Muscle of arm (tissue), 12 donors: Measurements from ENCODE around the gene SAMMSON. TPM values are rescaled to one million over a fixed set of nuclear protein-coding genes. Genes with fewer than 3 reads are reported as not detected.
A peak's percentile ranks its signal among the peaks of the same experiment; 100 is the strongest.

ENCODE experiments used
- DNase-seq: peaks from one replicate; pipeline ENCODE4 v3.0.0-alpha.2; 2013
- polyA plus RNA-seq, 12 donors: library from polyadenylated mRNA; unstranded; fragments of 120-200 nt; gene quantifications; one replicate each; pipeline ENCODE4 v1.2.1, GENCODE V29; 2013; ENCODE audit not compliant: insufficient read length in 12 of 12

Gene SAMMSON
- polyA plus RNA-seq, 12 donors, result 0.11 to 0.26 (median 0.19) TPM; not detected in 7

DNA sequence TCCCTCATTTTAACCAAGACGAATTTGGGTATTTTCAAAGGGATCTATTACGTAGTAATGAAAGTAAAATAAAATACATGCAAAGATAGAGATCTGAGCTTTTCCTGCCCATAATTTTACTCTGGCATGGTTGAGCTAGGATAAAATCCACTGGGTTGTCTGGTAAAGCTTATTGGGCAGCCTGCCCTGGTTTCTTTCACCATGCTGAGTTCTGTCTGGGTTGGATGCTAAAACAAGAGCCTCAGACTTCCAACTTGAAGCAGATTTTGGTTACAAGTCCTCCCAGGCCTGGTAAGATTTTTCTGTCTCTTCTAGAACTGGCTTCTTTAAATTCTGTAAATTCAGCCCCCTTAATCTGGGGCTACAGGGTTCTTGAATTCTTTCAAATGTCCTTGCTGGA lies 86.8 kb downstream of the SAMMSON start:
- no peak for DNase-seq

DNA sequence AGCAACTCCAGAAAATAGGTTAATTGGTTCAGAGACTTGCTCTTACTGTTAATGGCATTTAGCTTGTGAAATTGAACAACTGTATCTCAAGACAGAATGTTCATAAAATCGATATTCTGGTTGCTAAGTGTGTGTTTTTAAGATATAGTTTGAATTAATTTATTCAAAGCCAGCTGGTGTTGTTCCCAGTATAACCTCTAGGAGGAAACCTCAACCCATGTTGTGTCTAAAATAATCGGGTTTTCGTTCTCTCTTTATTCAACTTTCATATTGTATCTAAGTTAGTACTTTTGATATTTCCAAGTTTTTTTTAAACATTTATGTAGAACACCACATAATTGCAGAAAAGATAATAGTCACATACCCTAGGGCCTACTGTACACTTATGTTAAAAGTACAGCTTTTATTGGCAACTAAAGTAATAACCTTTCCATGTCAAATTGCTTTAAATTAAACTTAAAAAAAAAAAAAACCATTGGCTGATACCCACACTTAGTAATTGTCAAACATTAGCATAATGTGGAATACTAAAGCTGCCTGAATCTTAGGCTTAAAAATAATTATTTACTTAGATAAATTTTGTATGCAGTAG lies 90.9 kb downstream of the SAMMSON start:
- DNase-seq, result peak; percentile 43

DNA sequence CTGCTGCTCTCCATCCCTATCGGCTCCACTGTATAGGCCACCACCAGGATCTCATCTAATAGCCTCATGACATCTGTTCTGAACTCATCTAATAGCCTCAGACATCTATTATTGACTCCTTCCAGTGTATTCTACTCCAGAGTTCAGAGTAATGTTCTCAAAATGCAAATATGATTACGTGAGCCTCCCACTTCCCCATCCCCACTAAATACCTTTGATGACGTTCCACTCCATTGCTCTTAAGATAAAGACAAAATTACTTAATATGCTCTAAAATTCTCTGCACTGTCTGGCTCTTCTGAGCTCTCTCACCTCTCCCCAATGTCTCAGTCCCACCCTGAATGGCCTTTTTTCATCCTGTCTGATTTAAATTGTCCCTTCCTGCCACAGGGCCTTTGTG lies 94.7 kb downstream of the SAMMSON start:
- DNase-seq, result no peak

DNA sequence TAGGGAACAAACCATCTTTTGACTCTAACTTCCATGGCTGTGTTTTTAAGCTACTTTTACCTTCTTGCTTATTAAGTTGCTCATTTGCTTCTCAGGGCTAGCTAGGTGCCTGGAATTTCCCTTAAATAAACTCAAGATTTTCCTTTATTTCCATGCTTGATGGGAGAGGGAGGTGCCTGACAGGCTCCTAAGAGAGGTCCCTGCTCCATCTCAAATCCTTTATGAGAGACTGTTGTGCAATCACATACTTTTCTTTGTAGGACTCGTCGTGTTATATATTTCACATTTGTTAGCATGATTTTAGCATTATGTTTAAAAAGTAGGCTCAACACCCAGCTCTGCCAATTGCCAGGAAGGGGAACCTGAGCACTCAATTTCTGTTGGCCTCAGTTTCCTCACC lies 95.7 kb downstream of the SAMMSON start:
- DNase-seq, result no peak

DNA sequence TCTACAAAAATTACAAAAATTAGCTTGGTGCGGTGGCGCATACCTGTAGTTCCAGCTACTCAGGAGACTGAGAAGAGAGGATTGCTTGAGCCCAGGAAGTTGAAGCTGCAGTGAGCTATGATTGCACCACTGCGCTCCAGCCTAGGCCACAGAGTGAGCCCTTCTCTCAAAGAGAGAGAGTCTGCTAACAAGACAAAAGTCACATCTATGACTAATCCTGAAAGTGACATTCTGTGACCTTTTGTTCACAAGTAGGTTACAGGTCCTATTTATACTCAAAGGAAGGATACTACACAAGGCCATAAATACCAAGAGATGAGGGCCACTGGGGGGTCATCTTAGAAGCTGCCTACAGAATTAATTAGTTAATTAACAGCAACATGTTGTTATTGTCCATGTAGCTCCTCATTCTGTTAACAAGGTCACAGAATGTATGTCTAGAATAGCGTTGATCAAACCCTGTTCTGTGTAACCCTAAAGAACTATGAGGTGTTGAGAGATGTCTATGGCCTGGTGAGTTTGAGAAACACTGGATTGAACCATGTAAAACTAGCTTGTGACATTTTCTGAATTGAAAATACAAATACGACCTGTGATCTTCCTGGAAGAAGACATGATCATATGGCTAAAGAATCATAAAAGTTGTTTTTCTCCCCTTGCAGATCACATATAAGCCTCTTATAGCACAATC lies 97.0 kb downstream of the SAMMSON start:
- DNase-seq, result no peak

DNA sequence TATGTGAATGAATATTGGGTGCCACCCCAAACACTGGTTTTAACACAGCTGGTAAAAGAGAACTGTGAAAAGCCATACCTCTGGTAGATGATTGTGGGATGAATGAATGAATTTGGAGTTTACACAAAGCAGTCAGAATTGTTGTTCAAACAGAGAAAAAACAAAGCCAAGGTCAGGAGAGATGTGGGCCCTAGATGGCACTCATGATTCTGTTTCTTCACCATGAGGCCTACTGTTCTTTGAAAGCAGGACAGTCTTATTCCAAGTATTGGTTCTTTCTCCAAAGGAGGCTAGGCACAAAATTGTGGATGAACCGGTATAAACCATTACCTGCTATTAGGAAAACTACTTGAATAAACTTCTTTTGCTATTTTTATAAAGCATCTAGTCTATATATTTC lies 97.6 kb downstream of the SAMMSON start:
- DNase-seq, result no peak

DNA sequence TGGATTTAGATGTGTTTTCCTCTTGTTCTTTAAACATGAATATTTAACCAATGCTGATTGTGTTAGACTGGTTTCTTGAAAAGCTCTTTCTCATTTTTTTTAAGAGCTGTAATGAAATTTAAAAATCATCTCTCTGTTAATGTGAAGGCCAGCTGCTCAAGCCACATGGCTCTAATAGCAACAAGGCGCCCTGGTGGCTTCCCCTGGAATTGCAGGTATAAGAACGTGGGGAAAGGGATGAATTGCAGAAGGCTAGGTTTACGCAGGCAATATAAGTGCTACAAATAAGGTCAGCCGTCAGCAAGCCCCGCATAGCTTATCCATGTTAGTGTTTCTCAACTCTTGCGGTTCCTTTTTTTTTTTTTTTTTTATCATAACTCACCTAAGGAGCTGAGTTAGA lies 108.5 kb downstream of the SAMMSON start:
- no peak for DNase-seq

DNA sequence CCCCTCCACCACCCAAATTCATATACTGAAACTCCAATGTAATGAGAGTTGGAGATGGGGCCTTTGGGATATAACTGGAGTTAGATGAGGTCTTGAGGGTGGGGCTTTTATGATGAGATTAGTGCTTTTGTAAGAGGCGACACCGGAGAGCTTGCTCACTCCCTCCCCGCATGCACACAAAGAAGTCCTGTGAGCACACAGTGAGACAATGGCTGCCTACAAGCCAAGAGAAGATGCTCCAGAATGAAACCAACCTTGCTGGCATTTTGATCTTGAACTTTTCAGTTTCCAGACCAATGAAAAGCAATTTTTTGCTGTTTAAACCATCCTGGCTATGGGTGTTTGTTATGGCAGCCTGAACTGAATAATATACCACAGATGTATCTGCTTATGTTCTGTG lies 109.0 kb downstream of the SAMMSON start:
- DNase-seq, result no peak

DNA sequence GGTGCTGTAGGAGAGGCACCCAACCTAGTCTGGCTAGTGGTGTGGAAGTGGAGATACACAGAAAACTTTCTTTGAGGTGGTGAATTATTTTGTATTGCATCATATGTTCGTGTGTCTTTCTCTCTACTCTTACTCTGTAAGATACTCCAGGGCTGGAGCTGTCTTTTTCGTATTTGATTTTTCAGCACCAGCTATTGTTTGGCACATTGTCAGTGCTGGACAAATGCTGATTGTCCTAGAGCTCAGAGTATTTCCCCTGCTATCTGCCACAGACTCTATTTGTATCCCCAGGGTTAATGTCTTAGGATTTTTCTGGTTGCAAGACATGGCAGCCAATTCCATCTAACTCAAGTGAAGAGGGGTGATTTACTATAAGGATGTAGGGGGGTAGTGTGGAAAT lies 110.5 kb downstream of the SAMMSON start:
- DNase-seq, result no peak

DNA sequence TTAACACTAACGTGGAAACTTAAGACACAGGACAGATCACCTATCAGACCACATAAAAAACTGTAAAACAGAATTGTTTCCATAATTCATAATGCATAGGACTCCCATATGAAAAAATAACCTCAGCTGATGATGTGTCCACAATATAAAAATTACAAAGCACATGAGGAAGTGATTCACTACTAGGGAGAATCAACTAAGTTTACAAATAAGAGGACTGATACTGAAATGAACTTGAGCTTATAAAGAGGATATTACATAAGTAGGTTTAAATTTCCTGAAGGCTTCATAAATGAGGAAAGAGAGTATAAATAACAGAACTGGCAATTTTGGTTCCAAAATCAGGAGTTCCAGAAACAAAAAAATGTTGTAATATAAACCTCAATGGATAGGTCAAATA lies 111.9 kb downstream of the SAMMSON start:
- DNase-seq, result no peak

DNA sequence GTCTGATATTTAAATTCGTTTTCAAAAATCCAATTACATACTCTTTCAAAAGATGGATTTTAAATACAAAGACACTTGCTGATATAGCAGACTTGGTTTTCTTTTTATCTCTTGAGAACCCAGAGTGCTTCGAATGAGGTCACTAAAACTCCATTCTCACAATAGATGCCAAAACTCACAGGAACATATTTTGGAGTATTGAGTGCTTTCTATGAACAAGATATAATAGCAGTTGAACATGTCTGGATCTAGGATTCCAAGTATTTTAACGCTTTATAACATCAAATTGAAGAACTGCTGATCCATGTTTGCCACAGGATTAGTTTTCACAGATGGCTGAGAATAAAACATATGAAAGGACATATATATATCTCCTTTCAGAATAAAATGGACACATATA lies 113.2 kb downstream of the SAMMSON start:
- DNase-seq, result peak; percentile 25

DNA sequence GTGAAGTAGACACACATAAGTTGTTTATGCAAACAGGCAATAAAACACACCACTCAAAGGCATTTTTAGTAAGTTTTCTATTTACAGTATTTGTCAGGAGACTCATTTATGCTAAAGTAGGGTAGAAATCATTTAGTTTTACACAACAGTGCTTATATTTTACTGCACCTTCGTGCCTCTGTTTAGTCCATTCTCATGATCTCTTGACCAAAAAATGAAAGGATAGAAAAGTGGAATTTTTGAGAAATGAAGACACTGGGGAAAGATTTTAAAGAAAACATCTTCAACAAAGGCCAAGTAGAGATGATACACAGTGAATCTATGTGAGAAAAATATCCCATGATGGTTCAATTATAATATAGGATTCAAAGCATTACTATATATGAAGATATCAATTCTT lies 114.9 kb downstream of the SAMMSON start:
- DNase-seq, result no peak

DNA sequence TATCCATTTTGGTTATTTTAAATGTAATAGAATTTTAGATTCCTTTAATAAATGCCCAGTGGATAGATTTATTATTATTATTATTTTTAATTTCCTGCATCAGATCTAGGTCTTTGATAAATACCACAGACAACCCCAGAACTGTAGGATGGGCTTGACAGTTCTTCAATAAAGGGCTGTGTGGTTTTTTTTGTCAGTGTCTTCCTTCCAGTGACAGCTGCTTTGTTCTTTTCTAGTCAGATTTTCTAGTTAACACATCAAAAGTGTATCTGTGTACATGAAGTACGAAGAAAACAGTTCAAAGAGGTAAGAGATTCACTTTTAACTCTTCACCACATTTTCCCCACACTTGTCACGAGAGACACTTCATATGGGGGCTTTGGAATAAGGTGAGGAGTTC lies 120.3 kb downstream of the SAMMSON start:
- no peak for DNase-seq
